HS-5 (cell line): ENCODE results near the gene MTG1.
"Not testable (repeated sequence)": the region's sequence is repeated elsewhere in the genome, so short reads cannot be mapped to it uniquely, and the experiment has no call there.

Source experiments
- DNase-seq: peaks from one replicate; pipeline ENCODE4 v3.0.0-alpha.2; 2012; ENCODE audit warnings: low read depth

Gene MTG1

DNA sequence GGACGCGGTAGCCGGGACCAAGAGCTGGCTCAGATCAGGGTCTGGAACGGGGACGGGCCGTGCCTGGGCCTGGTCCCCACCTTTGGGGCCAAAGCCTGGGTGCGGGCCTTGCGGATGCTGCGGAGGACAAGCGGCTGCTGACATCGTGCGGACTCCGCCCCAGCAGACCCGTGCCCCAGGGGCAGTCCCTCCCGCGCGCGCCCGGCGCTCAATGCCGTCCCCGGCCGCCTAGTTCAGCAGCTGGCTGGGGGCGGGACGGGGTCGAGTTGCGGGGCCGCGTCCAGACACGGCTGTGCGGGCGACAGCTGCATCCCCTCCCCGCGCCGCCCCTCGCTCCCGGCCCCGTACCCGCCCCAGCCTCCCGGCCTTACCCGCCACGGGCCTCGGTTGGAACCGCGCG, 30.1 kb downstream of the MTG1 start:
- not testable (repeated sequence) for DNase-seq

- not testable (repeated sequence) for DNase-seq
Observed at GRCh38 chr10:133424601-133425000, 30.6 kb downstream of the MTG1 start, which contains the start of gene SPRN. TSS of gene SPRN (minus strand) at chr10:133424625. CDS start at chr10:133423681, 944 bp downstream.

GRCh38 chr10:133429571-133429970, 35.6 kb downstream of the MTG1 start:
- not testable (repeated sequence) for DNase-seq

DNA sequence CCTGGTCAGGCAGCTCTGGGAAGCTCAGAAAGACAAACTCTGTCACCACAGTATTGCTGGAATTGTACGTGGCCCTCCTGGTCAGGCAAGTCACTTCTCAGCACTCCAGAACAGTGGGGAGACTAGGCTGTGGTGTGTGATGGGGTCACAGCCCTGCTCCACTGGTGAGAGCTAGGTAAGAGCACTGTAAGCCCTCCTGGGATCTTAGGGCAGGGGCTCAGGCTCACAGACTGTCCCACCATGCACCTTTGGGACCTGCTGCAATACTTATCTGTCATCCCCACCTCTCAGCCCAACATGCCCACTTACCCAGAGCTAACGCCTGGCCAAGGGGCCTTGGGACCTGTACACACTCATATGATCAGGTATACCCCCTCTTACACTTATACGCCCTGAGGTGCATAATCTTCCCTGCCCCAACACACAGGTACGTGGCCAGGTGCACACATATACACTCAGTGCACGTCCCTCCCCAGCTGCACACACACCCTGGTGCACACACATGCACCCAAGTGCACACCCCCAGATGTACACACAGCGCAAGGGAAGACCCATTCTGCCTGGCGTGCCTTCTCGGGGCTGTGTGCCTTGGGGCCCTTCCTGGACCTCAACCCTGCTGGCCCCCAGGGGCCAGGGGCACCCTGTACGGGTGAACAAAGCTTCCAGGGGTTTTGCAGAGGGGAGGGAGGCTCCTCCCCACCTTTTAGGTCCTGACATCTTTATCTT, 38.1 kb downstream of the MTG1 start:
- DNase-seq = not testable (repeated sequence)

DNA sequence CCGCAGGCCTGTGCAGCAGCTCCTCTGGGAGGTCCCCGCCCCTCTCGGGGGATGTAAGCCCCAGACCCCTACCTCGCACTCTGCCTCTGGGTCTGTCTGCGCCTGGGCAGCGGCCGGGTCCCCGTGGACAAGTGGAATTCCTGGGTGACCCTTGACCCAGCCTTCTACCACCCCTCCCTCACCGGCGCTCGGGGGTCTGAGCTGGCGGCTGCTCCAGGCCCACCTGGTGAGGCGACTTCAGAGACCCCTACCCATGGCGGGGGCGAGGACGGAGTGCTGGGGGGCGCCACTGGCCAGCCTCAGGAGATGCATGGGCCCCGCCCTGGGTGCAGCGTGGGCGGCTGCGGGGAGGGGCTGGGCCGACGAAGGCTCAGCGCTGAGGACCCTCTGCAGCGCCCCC, 38.8 kb downstream of the MTG1 start:
- DNase-seq = not testable (repeated sequence)

DNA sequence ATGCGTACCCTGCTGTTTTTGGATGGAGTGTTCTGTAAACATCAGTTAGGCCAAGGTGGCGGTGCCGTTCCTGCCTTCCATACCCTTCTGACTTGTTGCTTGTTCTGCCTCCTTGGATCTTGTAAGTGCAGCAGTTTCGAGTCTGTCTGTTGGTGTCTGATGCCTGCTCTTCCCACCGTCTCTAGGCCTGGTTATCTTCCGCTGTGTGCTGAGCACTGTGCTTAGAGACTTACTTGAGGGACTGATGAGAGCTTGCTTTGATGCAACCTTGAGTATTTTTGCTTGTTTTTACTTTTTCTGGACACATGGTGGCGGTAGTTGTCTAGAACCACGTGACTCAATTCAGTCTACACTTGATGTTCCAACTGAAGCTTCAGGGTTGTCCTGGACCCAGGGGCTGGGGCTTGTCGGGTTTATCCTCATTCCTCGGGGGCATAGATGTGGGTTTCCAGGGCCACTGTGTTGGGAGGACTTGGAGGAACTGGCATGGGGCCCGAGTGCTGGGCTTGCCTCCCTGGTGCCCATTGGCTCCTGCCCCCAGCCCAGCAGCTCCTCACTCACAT, 44.8 kb downstream of the MTG1 start:
- DNase-seq = no peak

- no peak for DNase-seq
Observed at GRCh38 chr10:133439517-133440461, 45.8 kb downstream of the MTG1 start.

- no peak for DNase-seq
Observed at GRCh38 chr10:133440633-133441285, 46.8 kb downstream of the MTG1 start.

DNA sequence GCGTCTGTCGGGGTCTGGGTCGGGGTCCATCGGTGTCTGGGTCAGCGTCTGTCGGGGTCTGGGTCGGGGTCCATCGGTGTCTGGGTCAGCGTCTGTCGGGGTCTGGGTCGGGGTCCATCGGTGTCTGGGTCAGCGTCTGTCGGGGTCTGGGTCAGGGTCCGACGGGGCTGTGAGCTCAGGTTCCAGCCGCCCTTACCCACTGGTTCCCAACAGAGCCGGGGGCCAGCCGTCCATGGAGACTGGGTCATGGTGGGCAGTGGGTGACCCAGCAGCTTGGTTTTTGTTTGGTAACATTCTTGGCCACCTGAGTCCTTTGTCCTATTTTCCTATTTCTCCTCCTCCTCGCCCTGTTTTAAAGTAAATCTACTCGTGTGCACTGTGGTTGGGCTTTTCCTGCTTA, 47.4 kb downstream of the MTG1 start:
- not testable (repeated sequence) for DNase-seq

DNA sequence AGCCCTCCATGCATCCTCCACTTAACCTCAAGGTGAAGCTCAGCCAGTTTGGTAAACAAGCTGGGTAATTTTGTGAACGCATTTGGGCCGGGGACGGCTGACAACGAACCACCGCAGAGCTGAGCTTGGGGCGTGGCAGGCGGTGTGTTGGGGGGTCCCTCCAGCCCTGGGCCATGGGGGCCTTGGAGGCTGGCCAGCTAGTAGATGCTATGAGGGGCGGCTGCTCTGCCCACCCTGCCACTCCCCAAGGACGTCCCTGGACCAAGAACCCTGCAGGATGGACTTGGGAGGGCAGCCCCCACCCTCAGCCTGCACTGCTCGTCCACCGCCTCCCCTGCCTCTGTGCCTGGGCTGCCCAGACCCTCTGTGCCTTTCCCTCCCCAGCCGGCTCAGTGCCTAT, 47.8 kb downstream of the MTG1 start:
- DNase-seq = no peak

DNA sequence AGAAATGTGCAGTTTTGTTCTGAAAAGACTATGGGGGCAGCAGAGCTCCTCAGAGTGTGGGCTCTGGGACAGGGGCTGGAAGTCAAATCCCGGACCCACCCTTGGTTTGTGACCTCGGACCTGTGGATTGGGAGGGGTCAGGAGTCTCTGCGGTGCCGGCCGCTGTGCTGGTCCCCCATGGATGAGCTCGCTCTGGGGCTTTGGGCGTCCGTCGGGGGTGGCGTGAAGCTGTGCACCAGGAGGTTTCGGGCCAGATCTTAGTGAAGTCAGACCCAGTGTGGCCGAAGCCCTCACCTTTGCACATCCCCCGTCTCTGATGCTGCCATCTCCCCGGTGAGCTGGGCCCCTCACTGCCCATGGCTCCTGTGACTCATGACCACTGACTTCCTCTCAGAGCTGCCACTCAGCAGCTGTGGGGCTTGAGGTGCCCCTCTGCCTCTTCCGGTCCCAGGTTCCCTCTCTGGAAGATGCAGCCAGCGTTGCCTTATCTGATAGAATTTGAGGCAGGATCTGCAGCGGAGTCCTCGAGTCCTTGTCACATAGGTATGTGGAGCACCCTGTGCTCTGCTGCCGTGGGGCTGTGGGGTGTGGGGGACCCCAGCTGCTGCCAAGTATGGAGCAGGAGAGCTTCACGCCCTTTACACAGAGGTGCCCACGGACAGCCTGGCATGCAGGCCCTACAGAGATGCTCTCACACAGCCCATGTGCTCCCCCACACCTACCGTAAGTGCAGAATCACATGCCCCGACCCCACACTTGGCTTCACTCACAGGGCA, 48.4 kb downstream of the MTG1 start:
- DNase-seq = no peak

- DNase-seq = no peak
Observed at GRCh38 chr10:133442967-133443924, 49.3 kb downstream of the MTG1 start.

GRCh38 chr10:133444342-133445267, 50.6 kb downstream of the MTG1 start:
- DNase-seq = no peak

DNA sequence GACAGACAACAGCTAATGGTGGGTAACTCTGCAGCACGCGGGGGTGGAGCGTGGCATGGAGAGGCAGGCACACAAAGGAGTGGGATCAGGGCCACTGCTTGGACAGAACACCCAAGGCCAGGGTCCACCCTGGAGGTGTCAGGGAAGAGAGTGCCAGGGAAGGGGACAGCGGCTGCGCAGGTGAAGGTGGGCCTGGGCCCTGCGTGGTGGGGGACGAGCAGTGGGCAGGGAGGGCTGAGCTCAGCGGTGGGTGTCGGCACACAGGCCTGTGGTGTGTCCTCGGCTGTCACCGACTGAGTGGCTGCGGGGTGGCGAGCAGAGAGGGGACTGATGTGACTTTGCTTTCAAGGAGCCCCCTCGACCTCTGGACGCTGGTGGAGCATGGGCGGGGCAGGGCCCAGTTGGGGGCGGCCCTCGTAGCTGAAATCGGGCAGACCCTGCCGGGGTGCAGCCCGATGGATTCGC, 51.3 kb downstream of the MTG1 start:
- DNase-seq = no peak

DNA sequence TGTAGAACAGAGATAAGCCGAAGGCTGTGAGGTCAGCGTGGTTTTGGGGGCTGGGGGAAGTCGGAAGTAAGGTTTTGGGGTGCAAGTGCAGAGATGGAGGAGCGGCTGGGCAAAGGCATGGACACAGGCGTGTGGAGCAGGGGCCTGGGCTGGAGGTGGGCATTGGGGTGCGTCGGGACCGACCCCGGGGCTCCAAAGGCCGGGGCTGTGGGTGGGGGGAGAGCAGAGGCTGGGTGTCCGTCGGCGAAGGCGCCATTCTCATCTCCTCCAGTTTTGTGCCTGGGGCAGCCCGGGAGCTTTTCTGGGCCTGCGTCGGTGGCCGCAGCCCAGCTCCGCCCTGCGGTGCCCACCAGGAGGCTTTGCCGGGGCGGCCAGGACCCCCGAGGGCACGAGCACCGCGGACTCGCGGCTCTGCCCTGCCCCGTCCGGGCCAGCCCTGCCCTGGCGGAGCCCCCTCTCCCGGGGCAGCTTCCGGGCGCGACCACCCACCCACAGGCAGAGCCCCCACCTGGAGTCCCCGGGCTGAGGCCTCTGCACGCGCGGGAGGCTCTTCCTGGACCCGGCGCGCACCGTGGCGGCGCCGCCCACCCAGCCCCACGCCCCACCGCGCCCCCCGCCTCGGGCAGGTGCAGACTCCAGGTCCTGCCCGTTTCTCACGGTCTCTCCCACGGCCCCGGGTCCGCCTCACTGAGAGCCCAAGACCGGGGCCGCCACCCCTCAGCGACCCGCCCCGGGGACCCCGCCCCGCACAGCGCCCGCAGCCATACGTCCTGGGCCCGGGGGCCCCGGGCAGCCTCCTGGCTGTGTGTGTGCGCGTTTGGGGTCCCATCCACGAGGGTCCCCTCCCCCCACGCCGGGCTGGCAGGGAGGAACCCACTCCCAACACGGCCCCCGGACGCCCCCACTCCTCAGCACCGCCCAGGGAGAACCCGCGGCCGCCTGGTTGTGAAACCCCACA, 52.1 kb downstream of the MTG1 start:
- no peak for DNase-seq

DNA sequence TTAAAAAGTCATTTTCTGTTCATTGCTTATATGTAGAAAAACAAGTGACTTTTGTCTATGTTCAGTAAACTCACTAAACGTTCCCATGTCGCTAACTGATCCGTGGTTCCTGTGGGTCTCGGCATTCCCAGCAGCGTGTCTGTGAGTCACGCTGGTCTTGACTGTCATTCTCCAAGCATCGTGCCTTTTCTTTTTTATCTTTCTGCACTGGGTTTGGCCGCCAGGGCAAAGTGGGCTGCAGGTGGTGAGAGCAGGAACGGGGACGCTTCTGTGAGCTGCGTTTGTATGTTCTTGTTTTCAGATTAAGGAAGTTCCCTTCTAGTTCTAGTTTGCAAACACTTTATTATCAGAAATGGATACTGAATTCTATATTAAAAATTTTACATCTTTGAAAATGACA, 53.0 kb downstream of the MTG1 start:
- no peak for DNase-seq

DNA sequence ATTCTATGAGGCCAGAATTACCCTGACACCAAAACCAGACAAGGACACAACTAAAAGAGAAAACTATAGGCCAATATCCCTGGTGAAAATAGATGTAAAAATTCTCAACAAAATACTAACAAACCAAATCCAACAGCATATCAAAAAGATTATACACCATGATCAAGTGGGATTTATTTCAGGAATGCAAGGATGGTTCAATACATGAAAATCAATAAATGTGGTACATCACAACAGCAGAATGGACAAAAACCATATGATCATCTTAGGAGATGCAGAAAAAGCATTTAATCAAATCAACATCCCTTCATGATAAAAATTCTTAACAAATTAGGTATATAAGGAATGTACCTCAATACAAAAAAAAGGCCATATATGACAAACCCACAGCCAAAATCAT, 54.2 kb downstream of the MTG1 start:
- DNase-seq = no peak

GRCh38 chr10:133451346-133451745, 57.4 kb downstream of the MTG1 start:
- no peak for DNase-seq
